Gastroesophageal sphincter (tissue), 3 donors: ENCODE results near the gene CCDC88C.

ENCODE experiments used
- EP300 ChIP-seq: sonication (generic); formaldehyde crosslinking; IDR thresholded peaks from one replicate; pipeline ENCODE4 v1.6.1; 2017; ENCODE audit warnings: antibody characterized with exemption, mild to moderate bottlenecking
- TF ChIP-seq, protein P1 (sequence below), 4 experiments: fragments of 200-600 bp in 2 of 4; fragments of 450-650 bp in 2 of 4; sonication (generic) in 1 of 4; IDR thresholded peaks; one replicate each; pipeline ENCODE4 v1.5.1; 2017 to 2019; ENCODE audit warnings: antibody characterized with exemption in 4 of 4, mild to moderate bottlenecking in 2 of 4, moderate library complexity in 2 of 4

DNA sequence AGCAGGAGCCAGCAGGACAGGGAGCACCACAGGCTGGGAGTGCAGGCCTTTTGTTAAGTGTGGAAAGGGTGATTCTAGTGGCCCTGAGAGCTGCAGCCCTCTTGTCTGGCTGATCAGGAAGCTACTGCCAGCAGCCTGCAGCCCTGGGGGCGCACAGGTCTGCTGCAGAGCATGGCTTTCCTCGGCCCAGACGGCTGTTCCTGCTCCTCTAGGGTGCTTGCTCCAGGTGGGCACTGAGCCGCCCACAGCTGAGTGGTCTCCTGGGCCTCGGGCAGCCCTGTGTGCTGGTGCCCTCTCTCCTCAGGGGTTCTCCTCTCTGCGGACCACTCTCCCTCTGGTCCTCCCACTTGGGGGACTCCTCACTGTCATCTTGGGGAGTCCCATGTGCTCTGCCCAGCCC lies 18.9 kb downstream of the CCDC88C start:
- TF ChIP-seq, protein P1, sequence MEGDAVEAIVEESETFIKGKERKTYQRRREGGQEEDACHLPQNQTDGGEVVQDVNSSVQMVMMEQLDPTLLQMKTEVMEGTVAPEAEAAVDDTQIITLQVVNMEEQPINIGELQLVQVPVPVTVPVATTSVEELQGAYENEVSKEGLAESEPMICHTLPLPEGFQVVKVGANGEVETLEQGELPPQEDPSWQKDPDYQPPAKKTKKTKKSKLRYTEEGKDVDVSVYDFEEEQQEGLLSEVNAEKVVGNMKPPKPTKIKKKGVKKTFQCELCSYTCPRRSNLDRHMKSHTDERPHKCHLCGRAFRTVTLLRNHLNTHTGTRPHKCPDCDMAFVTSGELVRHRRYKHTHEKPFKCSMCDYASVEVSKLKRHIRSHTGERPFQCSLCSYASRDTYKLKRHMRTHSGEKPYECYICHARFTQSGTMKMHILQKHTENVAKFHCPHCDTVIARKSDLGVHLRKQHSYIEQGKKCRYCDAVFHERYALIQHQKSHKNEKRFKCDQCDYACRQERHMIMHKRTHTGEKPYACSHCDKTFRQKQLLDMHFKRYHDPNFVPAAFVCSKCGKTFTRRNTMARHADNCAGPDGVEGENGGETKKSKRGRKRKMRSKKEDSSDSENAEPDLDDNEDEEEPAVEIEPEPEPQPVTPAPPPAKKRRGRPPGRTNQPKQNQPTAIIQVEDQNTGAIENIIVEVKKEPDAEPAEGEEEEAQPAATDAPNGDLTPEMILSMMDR (IDR thresholded peaks at IDR 0.05) = no peak
- TF ChIP-seq EP300 = no peak
